H1 (cell line): Measurements from ENCODE around the gene DPP10.

Source experiments
- CEBPB ChIP-seq: IDR thresholded peaks from 2 replicates; pipeline ENCODE4 v1.6.1; 2012; ENCODE audit warnings: low read depth, low read length
- KDM5A ChIP-seq: fragments of 200-600 bp; IDR thresholded peaks from 2 replicates; pipeline ENCODE4 v1.7.1; 2012; ENCODE audit warnings: mild to moderate bottlenecking, low read length, inconsistent platforms, mixed read lengths
- NRF1 ChIP-seq: IDR thresholded peaks from 2 replicates; pipeline ENCODE4 v1.6.1; 2011; ENCODE audit warnings: mild to moderate bottlenecking, low read depth, low read length, improper control_type of control experiment
- PHF8 ChIP-seq: fragments of 200-600 bp; sonication (generic); conservative IDR thresholded peaks from 2 replicates; pipeline ENCODE4 v1.7.1; 2012; ENCODE audit warnings: low read depth, mild to moderate bottlenecking, inconsistent platforms, low read length, moderate library complexity
- POLR2A ChIP-seq, 2 experiments: IDR thresholded peaks; 1 replicate in 1 of 2; 2 replicates in 1 of 2; pipeline ENCODE4 v1.6.1; 2011; ENCODE audit warnings: low read depth in 2 of 2, low read length in 2 of 2, mild to moderate bottlenecking in 2 of 2; ENCODE audit errors: control extremely low read depth in 1 of 2
- RFX5 ChIP-seq: IDR thresholded peaks from 2 replicates; pipeline ENCODE4 v1.6.1; 2011; ENCODE audit warnings: low read depth, low read length, improper control_type of control experiment, borderline replicate concordance
- TEAD4 ChIP-seq: IDR thresholded peaks from 2 replicates; pipeline ENCODE4 v1.6.1; 2012; ENCODE audit warnings: low read depth, low read length, inconsistent platforms, mixed read lengths
- TF ChIP-seq, protein P1 (sequence below), 3 experiments: IDR thresholded peaks; 1 replicate in 2 of 3; 2 replicates in 1 of 3; pipeline versions ENCODE4 v1.5.1 to v1.6.1; 2011; ENCODE audit warnings: low read length in 3 of 3, mild to moderate bottlenecking in 3 of 3, inconsistent platforms in 2 of 3, low read depth in 1 of 3, moderate library complexity in 1 of 3; ENCODE audit not compliant: insufficient read depth in 1 of 3; ENCODE audit errors: control extremely low read depth in 1 of 3

DNA sequence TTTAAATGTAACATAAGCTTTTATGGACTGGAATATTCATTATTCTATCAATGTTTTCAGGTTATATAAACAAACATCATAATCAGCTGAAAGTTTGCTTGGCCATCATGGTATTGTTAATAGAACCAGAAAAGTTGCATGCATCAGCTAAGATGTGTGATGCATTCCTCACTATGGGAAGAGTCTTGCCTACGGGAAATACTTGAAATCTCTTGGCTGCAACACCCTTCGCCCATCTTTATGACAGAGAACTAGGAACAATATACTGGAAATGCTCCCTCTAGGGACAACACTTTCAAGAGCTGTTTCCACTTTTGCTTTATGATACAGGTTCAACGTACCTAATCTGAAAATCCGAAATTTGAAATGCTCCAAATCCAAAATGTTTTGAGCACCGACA is 1390.8 kb downstream of the DPP10 start:
- TF ChIP-seq POLR2A (IDR thresholded peaks at IDR 0.05; ENCODE audit: control extremely low read depth in 1 of 2, low read depth in 2 of 2, low read length in 2 of 2): no peak
- no peak for TF ChIP-seq KDM5A
- TF ChIP-seq CEBPB: no peak
- TF ChIP-seq TEAD4: no peak
- no peak for TF ChIP-seq PHF8
- no peak for TF ChIP-seq RFX5
- TF ChIP-seq, protein P1, sequence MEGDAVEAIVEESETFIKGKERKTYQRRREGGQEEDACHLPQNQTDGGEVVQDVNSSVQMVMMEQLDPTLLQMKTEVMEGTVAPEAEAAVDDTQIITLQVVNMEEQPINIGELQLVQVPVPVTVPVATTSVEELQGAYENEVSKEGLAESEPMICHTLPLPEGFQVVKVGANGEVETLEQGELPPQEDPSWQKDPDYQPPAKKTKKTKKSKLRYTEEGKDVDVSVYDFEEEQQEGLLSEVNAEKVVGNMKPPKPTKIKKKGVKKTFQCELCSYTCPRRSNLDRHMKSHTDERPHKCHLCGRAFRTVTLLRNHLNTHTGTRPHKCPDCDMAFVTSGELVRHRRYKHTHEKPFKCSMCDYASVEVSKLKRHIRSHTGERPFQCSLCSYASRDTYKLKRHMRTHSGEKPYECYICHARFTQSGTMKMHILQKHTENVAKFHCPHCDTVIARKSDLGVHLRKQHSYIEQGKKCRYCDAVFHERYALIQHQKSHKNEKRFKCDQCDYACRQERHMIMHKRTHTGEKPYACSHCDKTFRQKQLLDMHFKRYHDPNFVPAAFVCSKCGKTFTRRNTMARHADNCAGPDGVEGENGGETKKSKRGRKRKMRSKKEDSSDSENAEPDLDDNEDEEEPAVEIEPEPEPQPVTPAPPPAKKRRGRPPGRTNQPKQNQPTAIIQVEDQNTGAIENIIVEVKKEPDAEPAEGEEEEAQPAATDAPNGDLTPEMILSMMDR (IDR thresholded peaks at IDR 0.05; ENCODE audit: control extremely low read depth in 1 of 3, insufficient read depth in 1 of 3, low read depth in 1 of 3, low read length in 3 of 3): no peak
- no peak for TF ChIP-seq NRF1
